GM11168 (cell line): ENCODE measurements around the gene ASIC5.
"Not testable (repeated sequence)": the region's sequence is repeated elsewhere in the genome, so short reads cannot be mapped to it uniquely, and the experiment has no call there.

ENCODE experiments used
- in situ Hi-C: fragments of 300-500 bp; cut with MboI; formaldehyde crosslinking; loops from one replicate; pipeline ENCODE4 v1.12.0; 2022; ENCODE audit warnings: low sequenced_read_pairs; ENCODE audit not compliant: unreplicated experiment

The ASIC5 gene

DNA sequence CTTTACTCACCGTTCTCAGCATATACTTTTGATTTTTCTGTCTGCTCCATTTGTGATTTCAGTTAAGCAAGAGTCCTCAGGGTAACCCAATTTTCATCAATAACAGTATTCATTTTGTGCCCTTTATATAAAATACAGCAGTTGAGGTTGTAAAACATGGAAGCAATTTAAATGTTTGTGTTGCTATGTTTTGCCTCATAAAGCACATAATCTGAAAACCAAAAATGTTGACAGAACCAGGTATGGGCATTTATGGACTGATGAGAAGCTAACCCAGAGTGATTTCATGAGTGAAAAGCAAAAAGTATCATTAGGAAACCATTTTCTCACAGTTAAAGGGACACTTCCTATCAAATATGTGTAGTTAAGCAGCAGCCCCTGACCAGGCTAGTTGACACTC, at the start of gene ASIC5:
Gene ASIC5, minus strand, starts transcription at position 101 of the 400 bp plus-strand sequence. Its CDS starts 51 bp downstream, at position 50.
- in situ Hi-C loops = no loop called here

DNA sequence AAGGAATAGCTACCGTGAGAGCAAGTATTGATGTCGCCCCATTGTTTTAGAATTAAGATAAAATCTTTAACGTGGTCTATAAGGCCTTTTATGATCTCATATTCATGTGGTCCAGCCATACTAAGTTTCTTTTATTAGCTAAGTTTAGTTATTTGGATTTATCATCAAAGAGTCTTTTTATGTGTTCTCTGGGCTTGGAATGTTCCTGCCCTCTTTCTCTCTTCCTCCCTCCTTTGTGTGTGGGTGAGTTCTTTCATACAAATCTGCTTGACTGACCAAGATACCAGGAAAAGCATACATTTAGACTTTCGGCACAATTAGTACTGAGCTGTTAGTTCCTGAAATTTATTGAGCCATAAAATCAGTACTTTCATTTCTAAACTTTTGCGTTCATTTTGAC, 48.7 kb upstream of the ASIC5 start:
- in situ Hi-C loops = no loop called here

DNA sequence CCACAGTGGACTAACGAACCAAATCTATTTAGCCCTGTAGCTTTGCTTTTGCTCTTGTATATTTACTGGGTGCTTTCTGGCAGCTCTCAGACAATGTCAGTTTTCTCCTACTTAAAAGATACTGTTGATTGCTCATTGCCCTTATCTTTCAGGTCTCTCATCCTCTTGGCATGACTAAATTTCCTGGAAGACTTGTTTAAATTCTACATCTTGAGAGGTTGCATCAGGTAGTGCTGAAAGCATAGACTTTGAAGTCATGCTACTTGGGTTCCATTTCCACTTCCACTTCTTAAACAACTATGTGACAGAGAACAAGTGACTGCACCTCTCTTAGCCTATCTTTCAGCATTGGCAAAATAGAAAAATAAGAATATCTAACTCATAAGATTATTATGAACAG, 45.8 kb upstream of the ASIC5 start:
- in situ Hi-C loops = no loop called here

- in situ Hi-C loops = no loop called here
Measured at GRCh38 chr4:155909615-155910226, 43.6 kb upstream of the ASIC5 start.

- in situ Hi-C loops = no loop called here
Measured at GRCh38 chr4:155908187-155909139, 42.4 kb upstream of the ASIC5 start.

GRCh38 chr4:155907556-155907955, 41.5 kb upstream of the ASIC5 start:
- in situ Hi-C loops = no loop called here

- in situ Hi-C loops = no loop called here
Measured at GRCh38 chr4:155906554-155907247, 40.6 kb upstream of the ASIC5 start.

GRCh38 chr4:155904331-155904730, 38.3 kb upstream of the ASIC5 start:
- in situ Hi-C loops = no loop called here

- in situ Hi-C loops = no loop called here
Measured at GRCh38 chr4:155903453-155903852, 37.4 kb upstream of the ASIC5 start, which contains the start of gene TDO2. Gene TDO2, plus strand, starts transcription at chr4:155903696. Its CDS starts 63 bp downstream, at chr4:155903759.

GRCh38 chr4:155901013-155901412, 34.9 kb upstream of the ASIC5 start:
- in situ Hi-C loops = no loop called here

DNA sequence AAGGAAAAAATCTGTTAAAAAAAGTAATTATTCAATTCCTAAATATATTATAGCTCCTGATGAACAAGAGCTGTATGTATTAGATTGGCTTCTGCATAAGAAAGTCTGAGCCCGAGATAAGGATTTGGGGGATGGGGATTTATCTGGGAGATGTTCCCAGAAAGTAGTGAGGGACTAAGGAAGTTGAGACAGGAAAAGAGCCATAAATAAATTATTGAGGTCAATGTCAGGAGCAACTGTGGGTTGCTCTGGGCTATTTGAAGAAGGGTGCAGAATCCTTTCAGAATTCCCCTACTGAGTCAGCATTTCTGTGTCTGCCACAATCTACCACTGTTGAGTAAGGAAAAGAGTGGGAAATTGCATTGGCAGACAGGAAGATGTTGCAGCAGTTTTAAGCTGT, 34.3 kb upstream of the ASIC5 start:
- in situ Hi-C loops = no loop called here

GRCh38 chr4:155899891-155900290, 33.8 kb upstream of the ASIC5 start:
- in situ Hi-C loops = no loop called here

DNA sequence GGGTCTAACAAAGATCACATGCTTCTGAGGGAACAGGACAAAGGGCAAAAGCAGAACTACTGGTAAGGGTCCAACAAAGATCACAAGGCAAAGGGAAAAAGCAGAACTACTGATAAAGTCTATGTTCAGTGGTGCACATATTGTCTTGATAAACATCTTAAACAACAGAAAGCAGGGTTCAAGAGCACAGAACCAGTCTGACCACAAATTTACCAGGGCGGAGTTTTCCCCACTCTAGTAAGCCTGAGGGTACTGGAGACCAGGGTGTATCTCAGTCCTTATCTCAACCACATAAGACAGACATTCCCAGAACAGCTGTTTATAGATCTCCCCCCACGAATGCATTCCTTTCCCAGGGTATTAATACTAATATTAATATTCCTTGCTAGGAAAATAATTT, 32.3 kb upstream of the ASIC5 start:
- in situ Hi-C loops = not testable (repeated sequence)

DNA sequence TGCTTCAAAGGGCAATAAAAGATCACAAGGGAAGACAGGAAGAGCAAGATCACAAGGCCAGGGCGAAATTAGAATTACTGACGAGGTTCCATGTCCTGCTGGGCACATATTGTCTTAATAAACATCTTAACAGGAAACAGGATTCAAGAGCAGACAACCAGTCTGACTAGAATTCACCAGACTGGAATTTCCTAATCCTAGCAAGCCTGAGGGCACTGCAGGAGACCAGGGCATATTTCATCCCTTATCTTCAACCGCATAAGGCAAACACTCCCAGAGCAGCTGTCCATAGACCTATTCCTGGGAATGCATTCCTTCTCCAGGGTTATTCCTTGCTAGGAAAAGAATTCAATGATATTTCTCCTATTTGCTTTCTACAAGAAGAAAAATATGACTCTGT, 25.0 kb upstream of the ASIC5 start:
- in situ Hi-C loops = no loop called here

DNA sequence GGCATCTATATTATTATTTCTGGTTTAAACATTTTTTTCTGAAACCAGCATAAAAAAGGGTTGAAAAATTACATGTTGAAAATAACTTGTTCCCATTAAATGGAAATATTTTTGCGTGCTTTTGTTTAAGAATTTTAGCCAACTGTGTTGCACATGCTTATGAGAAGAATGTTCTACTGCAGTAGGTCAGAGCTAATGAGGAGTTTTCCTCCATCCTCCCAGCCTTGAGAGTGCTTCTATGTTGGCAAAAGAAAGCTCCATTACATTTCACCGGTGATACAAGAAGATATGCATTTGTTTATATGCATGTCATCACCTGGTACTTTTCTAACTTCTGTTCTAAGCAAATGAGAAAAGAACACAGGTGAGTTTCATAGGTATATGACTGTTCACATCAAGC, 23.9 kb upstream of the ASIC5 start:
- in situ Hi-C loops = no loop called here

- in situ Hi-C loops = no loop called here
Measured at GRCh38 chr4:155889031-155889793, 23.1 kb upstream of the ASIC5 start.

- in situ Hi-C loops = no loop called here
Measured at GRCh38 chr4:155887847-155888570, 21.9 kb upstream of the ASIC5 start.

GRCh38 chr4:155887045-155887444, 21.0 kb upstream of the ASIC5 start:
- in situ Hi-C loops = no loop called here

DNA sequence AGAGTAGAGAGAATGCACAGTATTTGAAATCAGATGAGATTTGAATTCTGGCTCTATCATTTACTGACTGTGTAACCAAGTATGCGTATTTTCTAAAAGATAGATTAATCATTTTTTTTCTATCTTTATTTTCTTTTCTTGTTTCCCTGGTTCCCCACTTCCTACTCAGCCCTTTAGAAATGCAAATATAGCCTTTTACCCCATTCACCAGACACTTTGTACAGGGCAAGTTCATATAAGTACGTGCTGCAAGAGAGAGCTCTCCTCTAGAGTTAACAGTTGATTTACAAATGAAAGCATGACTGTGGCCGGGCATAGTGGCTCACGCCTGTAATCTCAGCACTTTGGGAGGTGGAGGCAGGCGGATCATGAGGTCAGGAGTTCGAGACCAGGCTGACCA, 19.6 kb upstream of the ASIC5 start:
- in situ Hi-C loops = no loop called here

DNA sequence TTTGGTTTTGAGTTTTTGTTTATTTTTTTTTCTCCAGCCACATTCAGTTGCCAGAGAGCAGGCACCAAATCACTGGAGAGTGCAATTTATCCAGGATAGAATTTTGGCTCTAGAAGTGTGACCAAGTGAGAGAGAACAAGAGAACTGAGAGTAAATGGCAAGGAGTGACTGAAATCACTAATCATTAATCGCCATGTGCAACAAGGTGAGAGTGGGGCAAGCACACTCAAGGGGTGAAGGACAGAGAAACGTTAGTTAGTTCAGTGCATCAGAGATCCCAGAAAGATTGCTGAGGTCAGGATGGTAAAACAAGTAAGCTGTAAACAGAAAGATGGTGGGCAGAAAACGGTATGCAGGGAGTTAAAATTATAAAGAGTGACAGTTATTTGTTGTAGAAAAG, 17.8 kb upstream of the ASIC5 start:
- in situ Hi-C loops = no loop called here
